H1 (cell line): ENCODE data around the gene CCDC47. TPM values are rescaled to one million over a fixed set of nuclear protein-coding genes. Genes with fewer than 3 reads are reported as not detected.
A peak's percentile ranks its signal among the peaks of the same experiment; 100 is the strongest.

ENCODE experiments used
- BRCA1 ChIP-seq: IDR thresholded peaks from 2 replicates; pipeline ENCODE4 v1.6.1; 2012; ENCODE audit warnings: low read depth, low read length, improper control_type of control experiment
- CEBPB ChIP-seq: IDR thresholded peaks from 2 replicates; pipeline ENCODE4 v1.6.1; 2012; ENCODE audit warnings: low read depth, low read length
- CHD1 ChIP-seq: IDR thresholded peaks from 2 replicates; pipeline ENCODE4 v1.6.1; 2012; ENCODE audit warnings: low read depth, low read length, improper control_type of control experiment
- CHD2 ChIP-seq: IDR thresholded peaks from 2 replicates; pipeline ENCODE4 v1.6.1; 2012; ENCODE audit warnings: low read length, improper control_type of control experiment
- EP300 ChIP-seq, 2 experiments: IDR thresholded peaks; 1 replicate in 1 of 2; 2 replicates in 1 of 2; pipeline ENCODE4 v1.6.1; 2011 to 2012; ENCODE audit warnings: low read depth in 2 of 2, low read length in 2 of 2, mild to moderate bottlenecking in 2 of 2, borderline replicate concordance in 1 of 2, inconsistent platforms in 1 of 2, moderate library complexity in 1 of 2
- JUN ChIP-seq: IDR thresholded peaks from 2 replicates; pipeline ENCODE4 v1.6.1; 2011; ENCODE audit warnings: low read depth, mild to moderate bottlenecking, improper control_type of control experiment, low read length
- NANOG ChIP-seq: IDR thresholded peaks from 2 replicates; pipeline ENCODE4 v1.6.1; 2011; ENCODE audit warnings: low read length, low read depth, mild to moderate bottlenecking, inconsistent platforms; ENCODE audit not compliant: insufficient read depth, poor library complexity, severe bottlenecking
- PHF8 ChIP-seq: fragments of 200-600 bp; sonication (generic); conservative IDR thresholded peaks from 2 replicates; pipeline ENCODE4 v1.7.1; 2012; ENCODE audit warnings: low read depth, mild to moderate bottlenecking, inconsistent platforms, low read length, moderate library complexity
- RAD21 ChIP-seq, 2 experiments: IDR thresholded peaks in 1 of 2; conservative IDR thresholded peaks in 1 of 2; 2 replicates each; pipeline ENCODE4 v1.6.1; 2011; ENCODE audit warnings: low read depth in 2 of 2, low read length in 2 of 2, improper control_type of control experiment in 1 of 2, inconsistent platforms in 1 of 2, mild to moderate bottlenecking in 1 of 2, moderate library complexity in 1 of 2
- RBBP5 ChIP-seq: IDR thresholded peaks from 2 replicates; pipeline ENCODE4 v1.7.1; 2012; ENCODE audit warnings: low read depth, mild to moderate bottlenecking, inconsistent platforms, low read length, moderate library complexity, borderline replicate concordance
- SP4 ChIP-seq: IDR thresholded peaks from 2 replicates; pipeline ENCODE4 v1.6.1; 2012; ENCODE audit warnings: low read length, inconsistent platforms
- SRF ChIP-seq: IDR thresholded peaks from 2 replicates; pipeline ENCODE4 v1.6.1; 2011; ENCODE audit warnings: mild to moderate bottlenecking, low read depth, low read length, moderate library complexity
- TAF7 ChIP-seq: optimal IDR thresholded peaks from 2 replicates; pipeline ENCODE3; 2011; ENCODE audit warnings: low read depth, mild to moderate bottlenecking, inconsistent platforms, low read length, moderate library complexity, borderline replicate concordance
- TBP ChIP-seq: IDR thresholded peaks from 2 replicates; pipeline ENCODE4 v1.6.1; 2011; ENCODE audit warnings: low read depth, low read length, improper control_type of control experiment
- polyA plus RNA-seq, 7 experiments: library from polyadenylated mRNA; depleted of rRNA in 3 of 7; stranded (reverse) in 5 of 7; unstranded in 2 of 7; fragments of >200 nt in 5 of 7; fragments of 200-250 nt in 2 of 7; gene quantifications; 1 replicate in 5 of 7; 2 replicates in 1 of 7; 4 replicates in 1 of 7; pipeline versions ENCODE4 v1.2.1 to v1.2.3, GENCODE V29; 2011 to 2013; ENCODE audit warnings: missing spikeins in 2 of 7, mixed read lengths in 2 of 7
- total RNA-seq: library from RNA; stranded (reverse); fragmentation: NEBNext Ultra II Directional; extraction: Animal tissue kit (Norgen Biotek cat#: 25700); gene quantifications from 2 replicates; pipeline ENCODE4 v1.2.1, GENCODE V29; 2021

The CCDC47 gene
- total and polyA plus RNA-seq, 2 of the 8 experiments (the other 6 are each of a cell fraction or from before 2014, with no cell fraction given): 21.2 to 83.1 TPM

DNA sequence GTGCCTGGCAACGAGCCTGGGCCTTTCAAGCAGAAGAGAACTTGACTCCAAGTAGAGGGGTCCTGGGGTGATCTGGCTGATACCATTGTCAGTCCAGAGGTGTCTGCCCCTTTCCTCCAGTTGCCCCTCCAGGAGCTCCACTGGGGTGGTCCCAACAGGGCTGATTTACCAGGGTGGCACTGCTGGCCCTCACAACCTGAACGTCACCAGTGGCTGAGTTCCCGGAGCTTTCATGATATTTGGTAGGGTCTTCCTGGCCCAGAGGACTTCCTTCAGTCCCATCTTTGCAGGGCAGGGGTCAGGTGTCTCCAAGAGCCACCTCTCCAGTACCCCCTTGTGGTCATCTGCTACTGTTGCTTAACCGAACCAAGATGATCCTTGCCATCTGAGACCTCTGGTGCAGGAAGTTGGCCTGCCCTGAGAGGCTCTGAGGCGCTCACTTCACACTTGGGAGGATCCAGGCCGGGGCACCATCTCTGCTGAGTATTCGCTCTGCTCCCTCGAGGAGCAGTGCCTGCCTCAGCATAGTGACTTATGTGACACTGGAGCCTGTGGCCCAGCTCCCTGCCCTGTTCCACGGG lies 76.9 kb downstream of the CCDC47 start (continued):
- TF ChIP-seq NANOG (no peak), PHF8 (no peak), TAF7 (no peak), BRCA1 (no peak), JUN (no peak), RBBP5 (no peak), SRF (no peak), SP4 (no peak), RAD21 (IDR thresholded peaks at IDR 0.05 in 1 of 2, conservative IDR thresholded peaks at IDR 0.05 in 1 of 2; ENCODE audit: low read depth in 2 of 2, low read length in 2 of 2) (peak; percentile 52 to 68), CHD2 (no peak), EP300 (IDR thresholded peaks at IDR 0.05; ENCODE audit: borderline replicate concordance in 1 of 2, low read depth in 2 of 2, low read length in 2 of 2) (no peak), TBP (no peak), CHD1 (no peak), CEBPB (peak; percentile 63; the same call in 1 of the 2 replicates)
